Measurements from ENCODE around the gene CAB39L. TPM values are rescaled to one million over a fixed set of nuclear protein-coding genes. Genes with fewer than 3 reads are reported as not detected.

CAB39L gene
- total RNA-seq, 2 donors from 2014 or later = 5.3 to 8.6 TPM

- Mint-ChIP-seq H3K36me3 (ENCODE audit: low read depth) (no peaks in the 10 kb centered on the region), H3K27ac (no peak overlapping the region), H3K4me1 (no peaks in the 10 kb centered on the region), H3K9me3 (no peaks in the 10 kb centered on the region), H3K27me3 (ENCODE audit: insufficient read depth) (no peaks in the 10 kb centered on the region), H3K4me3 (no peak overlapping the region)
- Histone ChIP-seq H3K36me3 (ENCODE audit: control insufficient read depth, insufficient read depth, low read length) (no peaks in the 10 kb centered on the region), H3K4me1 (ENCODE audit: control insufficient read depth, insufficient read depth, low read length) (no peaks in the 10 kb centered on the region), H3K27me3 (ENCODE audit: control insufficient read depth, insufficient read depth, low read length, poor library complexity, severe bottlenecking) (no peaks in the 10 kb centered on the region), H3K4me3 (ENCODE audit: low read length) (no peak overlapping the region), H3K9ac (ENCODE audit: extremely low read depth, low read length, poor library complexity, severe bottlenecking) (no peak overlapping the region), H3K9me3 (ENCODE audit: control insufficient read depth, low read length) (no peaks in the 10 kb centered on the region), H3K27ac (ENCODE audit: low read depth, low read length) (no peak overlapping the region)
- WGBS, 2 experiments (ENCODE audit: insufficient coverage in 1 of 2, insufficient read length in 1 of 2) = 100% methylated on average over 1 of the region's 2 CpGs
- TF ChIP-seq CTCF (conservative IDR thresholded peaks at IDR 0.05) = no peak
- DNase-seq = no peak
Measured at GRCh38 chr13:49320975-49321374, 122.9 kb downstream of the CAB39L start.

GRCh38 chr13:49319951-49320350 lies 123.9 kb downstream of the CAB39L start:
- no peak overlapping the region for H3K4me3 ChIP-seq (ENCODE audit: low read length)
- no peak overlapping the region for H3K27ac Mint-ChIP-seq
- H3K9me3 ChIP-seq (ENCODE audit: control insufficient read depth, low read length) = no peaks in the 10 kb centered on the region
- no peaks in the 10 kb centered on the region for H3K4me1 Mint-ChIP-seq
- H3K27ac ChIP-seq (ENCODE audit: low read depth, low read length) = no peak overlapping the region
- H3K4me1 ChIP-seq (ENCODE audit: control insufficient read depth, insufficient read depth, low read length) = no peaks in the 10 kb centered on the region
- H3K27me3 ChIP-seq (ENCODE audit: control insufficient read depth, insufficient read depth, low read length, poor library complexity, severe bottlenecking) = no peaks in the 10 kb centered on the region
- H3K4me3 Mint-ChIP-seq = no peak overlapping the region
- TF ChIP-seq CTCF (conservative IDR thresholded peaks at IDR 0.05) = no peak
- no peaks in the 10 kb centered on the region for H3K27me3 Mint-ChIP-seq (ENCODE audit: insufficient read depth)
- H3K9me3 Mint-ChIP-seq = no peaks in the 10 kb centered on the region
- H3K36me3 ChIP-seq (ENCODE audit: control insufficient read depth, insufficient read depth, low read length) = no peaks in the 10 kb centered on the region
- 98 to 100% methylated on average over 1 to 2 of the region's 2 CpGs for WGBS, 2 experiments (ENCODE audit: insufficient coverage in 1 of 2, insufficient read length in 1 of 2)
- no peak overlapping the region for H3K9ac ChIP-seq (ENCODE audit: extremely low read depth, low read length, poor library complexity, severe bottlenecking)
- no peak for DNase-seq
- H3K36me3 Mint-ChIP-seq (ENCODE audit: low read depth) = no peaks in the 10 kb centered on the region

- no peak for DNase-seq
- H3K36me3 ChIP-seq (ENCODE audit: control insufficient read depth, insufficient read depth, low read length) = no peaks in the 10 kb centered on the region
- no peak overlapping the region for H3K9ac ChIP-seq (ENCODE audit: extremely low read depth, low read length, poor library complexity, severe bottlenecking)
- no peak overlapping the region for H3K4me3 Mint-ChIP-seq
- no peak for TF ChIP-seq CTCF (conservative IDR thresholded peaks at IDR 0.05)
- no peaks in the 10 kb centered on the region for H3K9me3 ChIP-seq (ENCODE audit: control insufficient read depth, low read length)
- no peaks in the 10 kb centered on the region for H3K4me1 ChIP-seq (ENCODE audit: control insufficient read depth, insufficient read depth, low read length)
- H3K27me3 Mint-ChIP-seq (ENCODE audit: insufficient read depth) = no peaks in the 10 kb centered on the region
- H3K27me3 ChIP-seq (ENCODE audit: control insufficient read depth, insufficient read depth, low read length, poor library complexity, severe bottlenecking) = no peaks in the 10 kb centered on the region
- no peaks in the 10 kb centered on the region for H3K9me3 Mint-ChIP-seq
- no peak overlapping the region for H3K4me3 ChIP-seq (ENCODE audit: low read length)
- no peak overlapping the region for H3K27ac Mint-ChIP-seq
- no peaks in the 10 kb centered on the region for H3K36me3 Mint-ChIP-seq (ENCODE audit: low read depth)
- no peaks in the 10 kb centered on the region for H3K4me1 Mint-ChIP-seq
- no peak overlapping the region for H3K27ac ChIP-seq (ENCODE audit: low read depth, low read length)
Measured at GRCh38 chr13:49319551-49319950, 124.3 kb downstream of the CAB39L start.
